IMR-90 (cell line): ENCODE measurements around the gene CERS4. TPM values are rescaled to one million over a fixed set of nuclear protein-coding genes. Genes with fewer than 3 reads are reported as not detected.
A peak's percentile ranks its signal among the peaks of the same experiment; 100 is the strongest.

ENCODE experiments used
- ATAC-seq: fragments of 200-7000 bp; cut with Tn5 transposase; 2 replicates; pipeline ENCODE4 v1.9.1; 2020; ENCODE audit warnings: low read depth, mild to moderate bottlenecking, moderate library complexity
- BruUV-seq: library from RNA; stranded (reverse); fragments of 400-500 nt; replicated peaks from 2 replicates; lab custom pipeline; 2021; lab: Mats Ljungman, UMichigan
- CTCF ChIA-PET: fragments of 300-600 bp; formaldehyde crosslinking; extraction: SDS; loops from one replicate; lab custom pipeline; 2021; ENCODE audit warnings: antibody characterized with exemption; lab: Yijun Ruan, JAX
- POLR2A ChIA-PET: fragments of 300-600 bp; sonication (Branson Sonifier 250); formaldehyde crosslinking; loops from one replicate; lab custom pipeline; 2022; ENCODE audit warnings: antibody characterized with exemption; ENCODE audit not compliant: unreplicated experiment; lab: Charles Lee
- DNase-seq: peaks from one replicate; pipeline ENCODE4 v3.0.0; 2013
- H2AFZ ChIP-seq: replicated peaks from 2 replicates; pipeline ENCODE3; 2013; ENCODE audit warnings: low read length, mild to moderate bottlenecking; ENCODE audit not compliant: poor library complexity
- H2AK5ac ChIP-seq: 2 replicates; pipeline ENCODE4 v1.6.1; 2013; ENCODE audit warnings: low read depth, low read length, inconsistent platforms
- H2AK9ac ChIP-seq: replicated peaks from 2 replicates; pipeline ENCODE3; 2013; ENCODE audit warnings: mild to moderate bottlenecking, low read depth, low read length, moderate library complexity; ENCODE audit not compliant: poor library complexity
- H2BK120ac ChIP-seq: 2 replicates; pipeline ENCODE4 v1.6.1; 2013; ENCODE audit warnings: low read depth, low read length, inconsistent platforms
- H2BK15ac ChIP-seq: 3 replicates; pipeline ENCODE4 v1.6.1; 2013; ENCODE audit warnings: low read depth, low read length, inconsistent platforms
- H2BK20ac ChIP-seq: 2 replicates; pipeline ENCODE4 v1.6.1; 2013; ENCODE audit warnings: low read depth, mild to moderate bottlenecking, inconsistent platforms, low read length, moderate library complexity
- H2BK5ac ChIP-seq: 2 replicates; pipeline ENCODE4 v1.6.1; 2013; ENCODE audit warnings: mild to moderate bottlenecking, low read depth, low read length, inconsistent platforms; ENCODE audit not compliant: poor library complexity, severe bottlenecking
- H3K14ac ChIP-seq: replicated peaks from 2 replicates; pipeline ENCODE4 v1.6.1; 2013; ENCODE audit warnings: low read depth, low read length, inconsistent platforms
- H3K18ac ChIP-seq: 2 replicates; pipeline ENCODE4 v1.6.1; 2013; ENCODE audit warnings: low read depth, low read length, control low read depth
- H3K23ac ChIP-seq: 2 replicates; pipeline ENCODE4 v1.6.1; 2013; ENCODE audit warnings: low read depth, low read length, inconsistent platforms
- H3K27ac ChIP-seq: 2 replicates; pipeline ENCODE4 v1.5.1; 2013; ENCODE audit warnings: mild to moderate bottlenecking, control low read depth, low read length; ENCODE audit not compliant: insufficient read depth
- H3K27me3 ChIP-seq: 2 replicates; pipeline ENCODE4 v1.6.1; 2013; ENCODE audit warnings: low read length; ENCODE audit not compliant: control insufficient read depth, insufficient read depth
- H3K36me3 ChIP-seq: 2 replicates; pipeline ENCODE4 v1.6.1; 2013; ENCODE audit warnings: low read length, mixed read lengths; ENCODE audit not compliant: control insufficient read depth, insufficient read depth
- H3K4ac ChIP-seq: 2 replicates; pipeline ENCODE4 v1.6.1; 2013; ENCODE audit warnings: low read depth, low read length, inconsistent platforms
- H3K4me1 ChIP-seq: 2 replicates; pipeline ENCODE4 v1.6.1; 2013; ENCODE audit warnings: low read length, mixed read lengths; ENCODE audit not compliant: control insufficient read depth, insufficient read depth
- H3K4me2 ChIP-seq: 2 replicates; pipeline ENCODE4 v1.6.1; 2013; ENCODE audit warnings: low read depth, mild to moderate bottlenecking, control low read depth, low read length, moderate library complexity
- H3K4me3 ChIP-seq: 2 replicates; pipeline ENCODE4 v1.5.1; 2013; ENCODE audit warnings: low read depth, mild to moderate bottlenecking, control low read depth, low read length, moderate library complexity; ENCODE audit not compliant: insufficient read depth
- H3K56ac ChIP-seq: 2 replicates; pipeline ENCODE4 v1.6.1; 2013; ENCODE audit warnings: low read length, inconsistent platforms; ENCODE audit not compliant: insufficient read depth; ENCODE audit errors: extremely low read depth
- H3K79me1 ChIP-seq, 2 experiments: 2 replicates each; pipeline ENCODE4 v1.6.1; 2013; ENCODE audit warnings: low read length in 2 of 2, inconsistent platforms in 1 of 2, low read depth in 1 of 2
- H3K9ac ChIP-seq: 2 replicates; pipeline ENCODE4 v1.6.1; 2013; ENCODE audit warnings: low read depth, low read length, control low read depth
- H3K9me1 ChIP-seq: 2 replicates; pipeline ENCODE4 v1.6.1; 2013; ENCODE audit warnings: low read length, inconsistent platforms; ENCODE audit not compliant: insufficient read depth
- H3K9me3 ChIP-seq: 2 replicates; pipeline ENCODE4 v1.6.1; 2013; ENCODE audit warnings: low read length; ENCODE audit not compliant: control insufficient read depth, insufficient read depth
- H4K20me1 ChIP-seq: 2 replicates; pipeline ENCODE4 v1.6.1; 2013; ENCODE audit warnings: low read length, inconsistent platforms; ENCODE audit not compliant: insufficient read depth
- H4K5ac ChIP-seq: 2 replicates; pipeline ENCODE4 v1.6.1; 2013; ENCODE audit warnings: mild to moderate bottlenecking, low read depth, low read length, control low read depth
- H4K8ac ChIP-seq, 2 experiments: 2 replicates each; pipeline ENCODE4 v1.6.1; 2013; ENCODE audit warnings: low read depth in 2 of 2, low read length in 2 of 2, control low read depth in 1 of 2, inconsistent platforms in 1 of 2
- H4K91ac ChIP-seq: 2 replicates; pipeline ENCODE4 v1.6.1; 2013; ENCODE audit warnings: low read depth, low read length, inconsistent platforms; ENCODE audit not compliant: insufficient read depth
- BHLHE40 ChIP-seq: fragments of 150-350 bp; IDR thresholded peaks from 2 replicates; pipeline ENCODE4 v1.6.1; 2016; ENCODE audit warnings: mild to moderate bottlenecking, low read depth, low read length
- CEBPB ChIP-seq: IDR thresholded peaks from 2 replicates; pipeline ENCODE4 v1.6.1; 2012; ENCODE audit warnings: low read depth, low read length, improper control_type of control experiment
- CHD1 ChIP-seq: IDR thresholded peaks from 2 replicates; pipeline ENCODE4 v1.6.1; 2012; ENCODE audit warnings: low read depth, low read length, improper control_type of control experiment
- ELK1 ChIP-seq: fragments of 150-350 bp; IDR thresholded peaks from 2 replicates; pipeline ENCODE4 v1.6.1; 2016; ENCODE audit warnings: low read depth, mild to moderate bottlenecking, low read length, moderate library complexity, borderline replicate concordance
- MAFK ChIP-seq: IDR thresholded peaks from 2 replicates; pipeline ENCODE4 v1.6.1; 2012; ENCODE audit warnings: low read depth, low read length, improper control_type of control experiment
- MXI1 ChIP-seq: IDR thresholded peaks from 2 replicates; pipeline ENCODE4 v1.6.1; 2012; ENCODE audit warnings: low read depth, mild to moderate bottlenecking, low read length, moderate library complexity, borderline replicate concordance
- NFE2L2 ChIP-seq: fragments of 150-350 bp; IDR thresholded peaks from 2 replicates; pipeline ENCODE4 v1.6.1; 2016; ENCODE audit warnings: low read depth, mild to moderate bottlenecking, low read length
- POLR2A ChIP-seq: IDR thresholded peaks from 2 replicates; pipeline ENCODE4 v1.6.1; 2012; ENCODE audit warnings: mild to moderate bottlenecking, low read depth, low read length
- RAD21 ChIP-seq: IDR thresholded peaks from 2 replicates; pipeline ENCODE4 v1.6.1; 2012; ENCODE audit warnings: low read length, improper control_type of control experiment
- SMC3 ChIP-seq: fragments of 150-350 bp; IDR thresholded peaks from 2 replicates; pipeline ENCODE4 v1.6.1; 2016; ENCODE audit warnings: low read depth, mild to moderate bottlenecking, antibody characterized with exemption, low read length, moderate library complexity
- USF2 ChIP-seq: fragments of 150-350 bp; IDR thresholded peaks from 2 replicates; pipeline ENCODE4 v1.6.1; 2017; ENCODE audit warnings: mild to moderate bottlenecking, antibody characterized with exemption, low read length, low read depth
- WGBS, 2 experiments: methylation state at CpG; one replicate each; pipeline versions ENCODE4 v1.1.5 to v1.1.7; 2013; ENCODE audit warnings: missing lambda C conversion rate in 2 of 2; ENCODE audit not compliant: insufficient read length in 1 of 2; ENCODE audit errors: extremely low coverage in 2 of 2; 5-methylcytosine and 5-hydroxymethylcytosine counted together
- dilution Hi-C: fragments of 300-500 bp; cut with HindIII; formaldehyde crosslinking; loops from one replicate; pipeline ENCODE4 v1.14.3; 2018; ENCODE audit warnings: low sequenced_read_pairs; ENCODE audit not compliant: unreplicated experiment
- in situ Hi-C: fragments of 300-500 bp; cut with MboI; formaldehyde crosslinking; loops from 3 replicates; pipeline ENCODE4 v1.14.3; 2019; ENCODE audit warnings: low sequenced_read_pairs, inconsistent platforms, mixed read lengths
- intact Hi-C: fragments of 100-400 bp; cut with micrococcal nuclease; formaldehyde crosslinking; loops from 2 replicates; pipeline ENCODE4 v1.10.0; 2022
- polyA plus RNA-seq, 3 experiments: library from polyadenylated mRNA; depleted of rRNA; stranded (reverse); fragments of >200 nt; gene quantifications; 2 replicates each; pipeline ENCODE4 v1.2.3, GENCODE V29; 2012; ENCODE audit warnings: low replicate concordance in 1 of 3
- total RNA-seq: library from RNA; depleted of rRNA; stranded (reverse); fragments of >200 nt; gene quantifications from 2 replicates; pipeline ENCODE4 v1.2.3, GENCODE V29; 2012
- TF ChIP-seq, protein P1 (sequence below): conservative IDR thresholded peaks from 2 replicates; pipeline ENCODE4 v1.5.1; 2012; ENCODE audit warnings: mild to moderate bottlenecking, low read depth, low read length, improper control_type of control experiment

Gene CERS4
- total and polyA plus RNA-seq, 2 of the 4 experiments (the other 2 are of a cell fraction) = 3.2 to 5.7 TPM

- TF ChIP-seq USF2 = no peak
- TF ChIP-seq BHLHE40 = no peak
- no peak for TF ChIP-seq CHD1
- no peak for TF ChIP-seq POLR2A
- no peak for TF ChIP-seq SMC3
- no peak for TF ChIP-seq MXI1
- no peak for TF ChIP-seq CEBPB
- TF ChIP-seq, protein P1, sequence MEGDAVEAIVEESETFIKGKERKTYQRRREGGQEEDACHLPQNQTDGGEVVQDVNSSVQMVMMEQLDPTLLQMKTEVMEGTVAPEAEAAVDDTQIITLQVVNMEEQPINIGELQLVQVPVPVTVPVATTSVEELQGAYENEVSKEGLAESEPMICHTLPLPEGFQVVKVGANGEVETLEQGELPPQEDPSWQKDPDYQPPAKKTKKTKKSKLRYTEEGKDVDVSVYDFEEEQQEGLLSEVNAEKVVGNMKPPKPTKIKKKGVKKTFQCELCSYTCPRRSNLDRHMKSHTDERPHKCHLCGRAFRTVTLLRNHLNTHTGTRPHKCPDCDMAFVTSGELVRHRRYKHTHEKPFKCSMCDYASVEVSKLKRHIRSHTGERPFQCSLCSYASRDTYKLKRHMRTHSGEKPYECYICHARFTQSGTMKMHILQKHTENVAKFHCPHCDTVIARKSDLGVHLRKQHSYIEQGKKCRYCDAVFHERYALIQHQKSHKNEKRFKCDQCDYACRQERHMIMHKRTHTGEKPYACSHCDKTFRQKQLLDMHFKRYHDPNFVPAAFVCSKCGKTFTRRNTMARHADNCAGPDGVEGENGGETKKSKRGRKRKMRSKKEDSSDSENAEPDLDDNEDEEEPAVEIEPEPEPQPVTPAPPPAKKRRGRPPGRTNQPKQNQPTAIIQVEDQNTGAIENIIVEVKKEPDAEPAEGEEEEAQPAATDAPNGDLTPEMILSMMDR = no peak
- no peak for TF ChIP-seq MAFK
- no peak for TF ChIP-seq NFE2L2
- no peak for TF ChIP-seq RAD21
- TF ChIP-seq ELK1 = no peak
- Histone ChIP-seq H2AK5ac (no peak overlapping the region), H3K4me2 (no peak overlapping the region), H3K9me1 (no peaks in the 10 kb centered on the region), H2AK9ac (no peak overlapping the region), H4K20me1 (no peaks in the 10 kb centered on the region), H3K4me1 (no peaks in the 10 kb centered on the region), H3K9me3 (no peaks in the 10 kb centered on the region), H3K4ac (no peak overlapping the region), H2BK15ac (no peak overlapping the region), H3K23ac (no peak overlapping the region), H3K14ac (no peak overlapping the region), H3K56ac (no peak overlapping the region), H3K4me3 (no peak overlapping the region), H3K79me1 (no peaks in the 10 kb centered on the region), H2BK5ac (no peak overlapping the region), H3K9ac (no peak overlapping the region), H2AFZ (no peak overlapping the region), H2BK20ac (no peak overlapping the region), H3K18ac (no peak overlapping the region), H2BK120ac (no peak overlapping the region), H3K27me3 (peaks cover 2% of the 10 kb centered on the region), H3K27ac (no peak overlapping the region), H4K91ac (no peak overlapping the region), H4K5ac (no peak overlapping the region), H3K36me3 (no peaks in the 10 kb centered on the region), H4K8ac (no peak overlapping the region)
- intact Hi-C loops = no loop called here
- BruUV-seq = no TSS peak
- in situ Hi-C loops = no loop called here
- dilution Hi-C loops = no loop called here
- ATAC-seq = no peak
- 88% methylated on average over 4 of the region's 9 CpGs; no CpG with 5 or more reads in 1 of the 2 experiments for WGBS, 2 experiments
- DNase-seq = peak; percentile 31
- CTCF ChIA-PET = no interaction called here
- POLR2A ChIA-PET = no interaction called here
These were observed 34.5 kb upstream of the CERS4 start for GRCh38 chr19:8174706-8175105.
